HEK293 (cell line): ENCODE results near the gene SPATA2.

Experiments
- CTCF ChIA-PET: fragments of 350-600 bp; formaldehyde crosslinking; extraction: SDS; loops from one replicate; lab custom pipeline; 2021; ENCODE audit warnings: antibody characterized with exemption; lab: Yijun Ruan, JAX
- POLR2A ChIA-PET: fragments of 300-600 bp; formaldehyde crosslinking; extraction: SDS; loops from one replicate; lab custom pipeline; 2020; ENCODE audit warnings: antibody characterized with exemption, inconsistent platforms; lab: Yijun Ruan, JAX
- H3K27ac ChIP-seq: fragments of 200-500 bp; sonication (Bioruptor generic); 2 replicates; pipeline ENCODE4 v1.5.1; 2014; ENCODE audit warnings: low read depth, low read length, control low read depth, inconsistent platforms; ENCODE audit errors: extremely low read depth
- H3K36me3 ChIP-seq, 2 experiments: fragments of 200-500 bp in 1 of 2; sonication (Bioruptor generic) in 1 of 2; 1 replicate in 1 of 2; 2 replicates in 1 of 2; pipeline ENCODE4 v1.5.1; 2014 to 2017; ENCODE audit warnings: inconsistent platforms in 2 of 2, low read length in 2 of 2; ENCODE audit not compliant: control insufficient read depth in 2 of 2, insufficient read depth in 1 of 2
- H3K4me1 ChIP-seq: fragments of 200-500 bp; sonication (Bioruptor generic); 2 replicates; pipeline ENCODE4 v1.5.1; 2014; ENCODE audit warnings: mild to moderate bottlenecking, low read length, inconsistent platforms; ENCODE audit not compliant: control insufficient read depth, insufficient read depth
- H3K4me3 ChIP-seq: 2 replicates; pipeline ENCODE4 v1.5.1; 2011; ENCODE audit warnings: low read depth, mild to moderate bottlenecking, control low read depth, low read length, moderate library complexity
- H3K9me3 ChIP-seq: fragments of 200-500 bp; sonication (Bioruptor generic); 2 replicates; pipeline ENCODE4 v1.5.1; 2014; ENCODE audit warnings: low read depth, low read length, inconsistent platforms; ENCODE audit not compliant: control insufficient read depth, insufficient read depth
- EGR2 ChIP-seq: fragments of 450-650 bp; formaldehyde crosslinking; IDR thresholded peaks from 2 replicates; pipeline ENCODE4 v1.5.1; 2016; ENCODE audit warnings: low read depth, missing biosample characterization, missing genetic modification characterization
- GLIS2 ChIP-seq: fragments of 450-650 bp; formaldehyde crosslinking; IDR thresholded peaks from 2 replicates; pipeline ENCODE4 v1.5.1; 2016; ENCODE audit warnings: missing biosample characterization, missing genetic modification characterization
- IKZF3 ChIP-seq: fragments of 450-650 bp; IDR thresholded peaks from 2 replicates; pipeline ENCODE4 v1.5.0; 2018; ENCODE audit warnings: missing biosample characterization, mild to moderate bottlenecking, missing genetic modification characterization, moderate library complexity
- KLF16 ChIP-seq: fragments of 450-650 bp; formaldehyde crosslinking; IDR thresholded peaks from 2 replicates; pipeline ENCODE4 v1.5.1; 2017; ENCODE audit warnings: missing biosample characterization, missing genetic modification characterization
- KLF8 ChIP-seq: fragments of 450-650 bp; formaldehyde crosslinking; IDR thresholded peaks from 2 replicates; pipeline ENCODE4 v1.5.1; 2016; ENCODE audit warnings: missing biosample characterization, missing genetic modification characterization
- SCRT2 ChIP-seq: fragments of 450-650 bp; formaldehyde crosslinking; IDR thresholded peaks from 2 replicates; pipeline ENCODE4 v1.5.1; 2016; ENCODE audit warnings: missing biosample characterization, missing genetic modification characterization
- SP7 ChIP-seq: fragments of 450-650 bp; formaldehyde crosslinking; IDR thresholded peaks from 2 replicates; pipeline ENCODE4 v1.5.1; 2016; ENCODE audit warnings: missing biosample characterization, missing genetic modification characterization
- ZIC2 ChIP-seq: fragments of 450-650 bp; formaldehyde crosslinking; IDR thresholded peaks from 2 replicates; pipeline ENCODE4 v1.5.1; 2016; ENCODE audit warnings: missing biosample characterization, missing genetic modification characterization
- ZNF202 ChIP-seq: fragments of 450-650 bp; formaldehyde crosslinking; IDR thresholded peaks from 2 replicates; pipeline ENCODE4 v1.5.1; 2016; ENCODE audit warnings: missing biosample characterization, missing genetic modification characterization, borderline replicate concordance
- ZNF26 ChIP-seq: fragments of 450-650 bp; formaldehyde crosslinking; IDR thresholded peaks from 2 replicates; pipeline ENCODE4 v1.5.1; 2016; ENCODE audit warnings: missing biosample characterization, missing genetic modification characterization
- ZNF274 ChIP-seq, 2 experiments: fragments of 200-500 bp in 1 of 2; fragments of 450-650 bp in 1 of 2; sonication (Bioruptor generic) in 1 of 2; formaldehyde crosslinking in 1 of 2; IDR thresholded peaks; 2 replicates each; pipeline versions ENCODE4 v1.5.1 to v1.6.1; 2014 to 2016; ENCODE audit warnings: borderline replicate concordance in 1 of 2, inconsistent platforms in 1 of 2, low read length in 1 of 2, missing biosample characterization in 1 of 2, missing genetic modification characterization in 1 of 2
- ZNF521 ChIP-seq: fragments of 450-650 bp; formaldehyde crosslinking; IDR thresholded peaks from 2 replicates; pipeline ENCODE4 v1.5.1; 2017; ENCODE audit warnings: missing biosample characterization, mild to moderate bottlenecking, missing genetic modification characterization
- ZNF555 ChIP-seq: fragments of 450-650 bp; formaldehyde crosslinking; conservative IDR thresholded peaks from 2 replicates; pipeline ENCODE4 v1.5.1; 2017; ENCODE audit warnings: missing biosample characterization, mild to moderate bottlenecking, missing genetic modification characterization, inconsistent platforms
- ZNF658 ChIP-seq: fragments of 450-650 bp; formaldehyde crosslinking; IDR thresholded peaks from 2 replicates; pipeline ENCODE4; 2016; ENCODE audit warnings: missing biosample characterization, missing genetic modification characterization
- ZNF747 ChIP-seq: fragments of 450-650 bp; formaldehyde crosslinking; IDR thresholded peaks from 2 replicates; pipeline ENCODE4 v1.5.1; 2016; ENCODE audit warnings: missing biosample characterization, missing genetic modification characterization
- ZNF76 ChIP-seq: fragments of 450-650 bp; formaldehyde crosslinking; IDR thresholded peaks from 2 replicates; pipeline ENCODE4; 2016; ENCODE audit warnings: low read depth, missing biosample characterization, missing genetic modification characterization, borderline replicate concordance
- ZNF837 ChIP-seq: fragments of 450-650 bp; formaldehyde crosslinking; IDR thresholded peaks from 2 replicates; pipeline ENCODE4 v1.5.1; 2016; ENCODE audit warnings: missing biosample characterization, missing genetic modification characterization
- ZXDB ChIP-seq: fragments of 450-650 bp; formaldehyde crosslinking; IDR thresholded peaks from 2 replicates; pipeline ENCODE4 v1.5.1; 2016; ENCODE audit warnings: missing biosample characterization, missing genetic modification characterization

Gene SPATA2

GRCh38 chr20:49886571-49887213, 28.6 kb downstream of the SPATA2 start:
- Histone ChIP-seq H3K36me3 (peaks cover 0 to 61% of the 10 kb centered on the region in 2 experiments; a peak in 1 of 3 replicates), H3K4me1 (no peaks in the 10 kb centered on the region), H3K9me3 (no peaks in the 10 kb centered on the region)
- POLR2A ChIA-PET, result interaction anchor here (0.5 to 1.3 kb wide), 2 partner anchors 10 to 538 kb away, joined by 3 to 4 read pairs; no protein-coding TSS in a partner anchor
- TF ChIP-seq GLIS2, result peak; percentile 29; the same call in 1 of the 2 replicates
- no peak for TF ChIP-seq ZNF555
- TF ChIP-seq SCRT2 (tag by site-specific recombination), result peak; percentile 69
- TF ChIP-seq ZNF747 (tag by site-specific recombination), result no peak
- TF ChIP-seq, all 188 proteins: peak for 2
- Histone ChIP-seq H3K4me3 (no peak overlapping the region), H3K27ac (no peak overlapping the region)
- CTCF ChIA-PET, result interaction anchor here (0.6 to 4.6 kb wide), 16 partner anchors 13 to 674 kb away, joined by 3 to 56 read pairs (median 3); no protein-coding TSS in a partner anchor

DNA sequence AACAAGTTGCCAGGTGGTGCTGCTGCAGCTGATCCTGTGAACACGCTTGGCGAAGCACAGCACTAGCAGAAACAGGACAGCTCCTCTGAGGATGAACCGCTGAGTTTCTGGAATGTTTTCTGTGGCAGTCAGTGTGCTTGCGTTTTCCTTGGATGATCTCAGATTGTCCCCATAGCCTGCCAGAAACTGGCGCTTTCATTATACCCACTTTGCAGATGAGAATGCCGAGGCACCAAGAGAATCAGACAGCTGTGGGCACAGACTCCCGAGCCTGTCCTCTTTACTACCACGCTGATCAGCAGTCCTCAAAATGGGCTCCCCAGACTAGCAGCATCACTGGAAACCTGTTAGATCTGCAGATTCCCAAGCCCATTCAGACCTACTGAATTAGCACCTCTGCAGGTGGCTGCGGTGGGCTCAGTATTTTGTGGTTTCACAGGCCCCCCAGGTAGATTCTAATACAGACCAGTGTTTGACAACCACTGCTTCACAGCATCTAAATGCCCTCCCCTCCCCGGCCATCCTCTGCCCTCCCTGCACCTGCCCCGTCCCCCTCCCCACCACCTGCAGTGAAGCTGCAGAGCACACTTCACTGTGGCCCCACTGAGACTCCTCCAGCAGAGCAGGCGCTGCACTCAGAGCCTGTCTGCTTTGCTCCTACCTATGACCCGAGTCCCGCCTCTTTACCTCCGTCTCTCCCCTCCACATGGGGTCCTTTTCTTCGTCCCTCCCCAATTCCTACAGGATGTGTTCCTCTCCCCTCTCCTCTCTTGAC, 29.6 kb downstream of the SPATA2 start:
- H3K27ac ChIP-seq, result no peak overlapping the region
- POLR2A ChIA-PET, result interaction anchor here (1.3 kb wide), 1 partner anchor 11 kb away, joined by 3 read pairs; no protein-coding TSS in a partner anchor
- CTCF ChIA-PET, result interaction anchor here (0.6 to 4.6 kb wide), 10 partner anchors 17 to 349 kb away, joined by 3 to 29 read pairs (median 3); no protein-coding TSS in a partner anchor
- H3K9me3 ChIP-seq, result no peaks in the 10 kb centered on the region
- H3K4me1 ChIP-seq, result no peaks in the 10 kb centered on the region
- H3K36me3 ChIP-seq, result peaks cover 0 to 66% of the 10 kb centered on the region in 2 experiments; a peak in 1 of 3 replicates
- no peak overlapping the region for H3K4me3 ChIP-seq
- TF ChIP-seq ZNF26 (tag by site-specific recombination) (no peak), ZNF274 (IDR thresholded peaks at IDR 0.05; ENCODE audit: low read length) (no peak), ZNF274 (tag by site-specific recombination; IDR thresholded peaks at IDR 0.05; ENCODE audit: borderline replicate concordance) (no peak), ZNF202 (tag by site-specific recombination) (no peak), EGR2 (tag by site-specific recombination) (no peak), ZIC2 (peak; percentile 52), ZNF658 (no peak), GLIS2 (0 out of 2 replicates have a peak, but pooled peaks have one; percentile 16)

DNA sequence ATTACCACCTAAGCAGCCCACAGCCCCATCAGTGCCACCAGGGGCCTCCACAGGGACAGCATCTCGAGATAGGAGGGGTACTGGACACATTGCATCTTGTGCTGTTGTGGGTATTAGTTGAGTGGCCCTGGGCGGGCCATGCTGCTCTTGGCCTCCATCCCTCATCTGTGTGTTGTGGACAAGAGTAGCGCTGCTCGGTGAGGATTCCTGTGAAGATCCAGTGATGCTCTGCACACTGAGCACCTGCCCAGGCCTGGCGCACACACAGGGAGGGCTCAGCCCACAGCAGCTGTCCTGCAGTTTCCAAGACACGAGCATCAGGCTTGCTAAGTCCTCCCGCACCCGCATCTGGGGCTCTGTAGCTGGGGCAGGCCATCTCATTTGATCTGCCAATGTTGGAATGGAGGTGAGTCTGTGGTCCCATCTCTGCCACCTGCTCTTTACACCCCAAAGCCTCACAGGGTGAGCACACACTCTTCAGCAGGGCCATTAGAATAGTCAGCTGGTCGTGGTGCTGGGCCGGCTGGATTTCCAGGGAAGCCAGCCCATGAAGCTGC, 32.0 kb downstream of the SPATA2 start:
- Histone ChIP-seq H3K4me3 (no peak overlapping the region), H3K4me1 (no peaks in the 10 kb centered on the region), H3K27ac (no peak overlapping the region), H3K9me3 (no peaks in the 10 kb centered on the region), H3K36me3 (peaks cover 0 to 69% of the 10 kb centered on the region in 2 experiments; a peak in 2 of 3 replicates)
- TF ChIP-seq IKZF3 (tag by site-specific recombination) (no peak), ZNF521 (tag by site-specific recombination) (no peak), ZXDB (tag by site-specific recombination) (no peak), ZNF837 (tag by site-specific recombination) (no peak), KLF8 (no peak), ZNF76 (no peak), SP7 (tag by site-specific recombination) (no peak), KLF16 (no peak)
- ChIA-PET CTCF (no interaction called here), POLR2A (no interaction called here)
